Testis (tissue), 2 donors: Measurements from ENCODE around the gene PRDM11.

Source experiments
- POLR2A ChIP-seq: fragments of 450-650 bp; IDR thresholded peaks from one replicate; pipeline ENCODE4 v1.6.1; 2017; ENCODE audit warnings: antibody characterized with exemption, mild to moderate bottlenecking, moderate library complexity
- TF ChIP-seq, protein P1 (sequence below), 3 experiments: fragments of 450-650 bp in 2 of 3; fragments of 200-600 bp in 1 of 3; sonication (generic) in 1 of 3; IDR thresholded peaks; one replicate each; pipeline ENCODE4 v1.5.1; 2016 to 2019; ENCODE audit warnings: antibody characterized with exemption in 3 of 3, mild to moderate bottlenecking in 2 of 3, moderate library complexity in 1 of 3

DNA sequence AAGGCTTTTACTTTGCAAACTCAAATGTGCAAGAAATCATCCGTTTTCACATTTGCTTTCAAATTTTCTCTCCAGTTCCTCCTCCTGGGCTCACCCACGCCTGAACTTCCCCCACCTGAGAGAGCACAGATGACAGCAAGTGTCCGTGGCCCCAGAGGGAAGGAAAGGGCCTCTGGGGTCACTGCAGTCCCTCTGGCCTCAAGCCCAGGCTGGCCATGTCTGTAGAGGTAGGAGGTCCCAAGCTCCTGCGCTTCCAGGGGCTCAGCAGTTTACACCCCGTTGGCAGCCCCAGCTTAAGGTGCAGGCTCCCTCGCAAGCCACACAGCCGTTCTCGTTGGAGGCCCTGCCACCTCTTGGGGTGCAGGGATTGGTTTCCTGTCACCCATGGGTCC, 40.5 kb upstream of the PRDM11 start:
- TF ChIP-seq POLR2A = no peak
- TF ChIP-seq, protein P1, sequence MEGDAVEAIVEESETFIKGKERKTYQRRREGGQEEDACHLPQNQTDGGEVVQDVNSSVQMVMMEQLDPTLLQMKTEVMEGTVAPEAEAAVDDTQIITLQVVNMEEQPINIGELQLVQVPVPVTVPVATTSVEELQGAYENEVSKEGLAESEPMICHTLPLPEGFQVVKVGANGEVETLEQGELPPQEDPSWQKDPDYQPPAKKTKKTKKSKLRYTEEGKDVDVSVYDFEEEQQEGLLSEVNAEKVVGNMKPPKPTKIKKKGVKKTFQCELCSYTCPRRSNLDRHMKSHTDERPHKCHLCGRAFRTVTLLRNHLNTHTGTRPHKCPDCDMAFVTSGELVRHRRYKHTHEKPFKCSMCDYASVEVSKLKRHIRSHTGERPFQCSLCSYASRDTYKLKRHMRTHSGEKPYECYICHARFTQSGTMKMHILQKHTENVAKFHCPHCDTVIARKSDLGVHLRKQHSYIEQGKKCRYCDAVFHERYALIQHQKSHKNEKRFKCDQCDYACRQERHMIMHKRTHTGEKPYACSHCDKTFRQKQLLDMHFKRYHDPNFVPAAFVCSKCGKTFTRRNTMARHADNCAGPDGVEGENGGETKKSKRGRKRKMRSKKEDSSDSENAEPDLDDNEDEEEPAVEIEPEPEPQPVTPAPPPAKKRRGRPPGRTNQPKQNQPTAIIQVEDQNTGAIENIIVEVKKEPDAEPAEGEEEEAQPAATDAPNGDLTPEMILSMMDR (IDR thresholded peaks at IDR 0.05) = no peak
